Hepatocyte (in vitro differentiated cells): ENCODE results near the gene PLEK2. TPM values are rescaled to one million over a fixed set of nuclear protein-coding genes. Genes with fewer than 3 reads are reported as not detected.

ENCODE experiments used
- DNase-seq: peaks from one replicate; pipeline ENCODE4 v3.0.0-alpha.2; 2016; ENCODE audit warnings: low spot score
- H2AFZ ChIP-seq: fragments of 200-600 bp; sonication (generic); 2 replicates; pipeline ENCODE4 v1.6.0; 2016; ENCODE audit warnings: antibody characterized with exemption, mild to moderate bottlenecking
- H3K27ac ChIP-seq: fragments of 200-600 bp; sonication (generic); 2 replicates; pipeline ENCODE4 v1.5.1; 2016; ENCODE audit warnings: mild to moderate bottlenecking
- H3K27me3 ChIP-seq: fragments of 200-600 bp; sonication (generic); 2 replicates; pipeline ENCODE4 v1.6.1; 2016
- H3K36me3 ChIP-seq: fragments of 200-600 bp; sonication (generic); replicated peaks from 2 replicates; pipeline ENCODE4 v1.5.1; 2016; ENCODE audit warnings: low read depth; ENCODE audit not compliant: insufficient read depth
- H3K4me1 ChIP-seq: fragments of 200-600 bp; sonication (generic); 2 replicates; pipeline ENCODE4 v1.5.1; 2016; ENCODE audit warnings: mild to moderate bottlenecking, moderate library complexity; ENCODE audit not compliant: insufficient read depth
- H3K4me2 ChIP-seq: fragments of 200-600 bp; sonication (generic); 2 replicates; pipeline ENCODE4 v1.6.0; 2016
- H3K4me3 ChIP-seq: fragments of 200-600 bp; sonication (generic); 2 replicates; pipeline ENCODE4 v1.5.1; 2016; ENCODE audit warnings: mild to moderate bottlenecking
- H3K79me2 ChIP-seq: fragments of 200-600 bp; sonication (generic); 2 replicates; pipeline ENCODE4 v1.6.0; 2017; ENCODE audit warnings: mild to moderate bottlenecking
- H3K9me2 ChIP-seq: fragments of 200-600 bp; sonication (generic); replicated peaks from 2 replicates; pipeline ENCODE4 v1.6.0; 2017; ENCODE audit warnings: mild to moderate bottlenecking; ENCODE audit not compliant: insufficient read depth
- H3K9me3 ChIP-seq: fragments of 200-600 bp; sonication (generic); 2 replicates; pipeline ENCODE4 v1.5.1; 2016; ENCODE audit warnings: low read depth, mild to moderate bottlenecking
- H4K20me1 ChIP-seq: fragments of 200-600 bp; sonication (generic); 2 replicates; pipeline ENCODE4 v1.6.0; 2016; ENCODE audit warnings: mild to moderate bottlenecking; ENCODE audit not compliant: insufficient read depth, poor library complexity, severe bottlenecking
- CTCF ChIP-seq: fragments of 200-600 bp; sonication (generic); IDR thresholded peaks from 2 replicates; pipeline ENCODE4 v1.5.1; 2016; ENCODE audit warnings: antibody characterized with exemption, mild to moderate bottlenecking; ENCODE audit not compliant: poor library complexity
- EZH2 ChIP-seq: fragments of 200-600 bp; sonication (generic); IDR thresholded peaks from 2 replicates; pipeline ENCODE4 v1.6.1; 2016; ENCODE audit warnings: antibody characterized with exemption, mild to moderate bottlenecking, borderline replicate concordance
- EZH2phosphoT487 ChIP-seq: fragments of 200-600 bp; sonication (generic); IDR thresholded peaks from one replicate; pipeline ENCODE4 v1.6.1; 2018; ENCODE audit warnings: antibody characterized with exemption, mild to moderate bottlenecking, low read depth, moderate library complexity; ENCODE audit not compliant: unreplicated experiment, severe bottlenecking
- WGBS: methylation state at CpG from one replicate; pipeline ENCODE4 v1.1.6; 2016; ENCODE audit warnings: low lambda C conversion rate; ENCODE audit errors: missing lambda C conversion rate; 5-methylcytosine and 5-hydroxymethylcytosine counted together
- polyA plus RNA-seq: library from polyadenylated mRNA; unstranded; fragments of >200 nt; fragmentation: Nextera tagmentation; extraction: Ambion mirVana; gene quantifications from 2 replicates; pipeline ENCODE4 v1.2.1, GENCODE V29; 2016
- total RNA-seq: library from RNA; depleted of rRNA; stranded (reverse); fragments of >200 nt; gene quantifications from 2 replicates; pipeline ENCODE4 v1.2.3, GENCODE V29; 2014

Gene PLEK2
- total and polyA plus RNA-seq, 2 experiments from 2014 or later: 4.8 to 14.6 TPM

GRCh38 chr14:67442139-67442906 is 30.4 kb upstream of the PLEK2 start:
- WGBS: 76% methylated on average over 8 of the region's 8 CpGs
- H3K4me2 ChIP-seq: no peak overlapping the region
- H4K20me1 ChIP-seq: no peaks in the 10 kb centered on the region

GRCh38 chr14:67441672-67442071 is 29.7 kb upstream of the PLEK2 start:
- Histone ChIP-seq H3K4me2 (no peak overlapping the region), H3K36me3 (no peaks in the 10 kb centered on the region), H3K79me2 (no peaks in the 10 kb centered on the region), H2AFZ (no peak overlapping the region), H3K27ac (no peak overlapping the region), H3K9me3 (no peaks in the 10 kb centered on the region), H4K20me1 (no peaks in the 10 kb centered on the region), H3K27me3 (no peaks in the 10 kb centered on the region), H3K4me3 (no peak overlapping the region), H3K9me2 (no peaks in the 10 kb centered on the region), H3K4me1 (peaks cover 11% of the 10 kb centered on the region)
- DNase-seq: no peak
- WGBS: 98% methylated on average over 8 of the region's 8 CpGs
- TF ChIP-seq EZH2phosphoT487: no peak
- no peak for TF ChIP-seq EZH2
- TF ChIP-seq CTCF: no peak

More at GRCh38 chr14:67442139-67442906, 30.4 kb upstream of the PLEK2 start:
- H3K9me3 ChIP-seq: no peaks in the 10 kb centered on the region
- no peak overlapping the region for H3K4me3 ChIP-seq
- no peak overlapping the region for H2AFZ ChIP-seq
- no peak for DNase-seq
- H3K27ac ChIP-seq: no peak overlapping the region
- no peaks in the 10 kb centered on the region for H3K79me2 ChIP-seq
- H3K27me3 ChIP-seq: no peaks in the 10 kb centered on the region
- peaks cover 14% of the 10 kb centered on the region for H3K4me1 ChIP-seq
- H3K36me3 ChIP-seq: no peaks in the 10 kb centered on the region
- H3K9me2 ChIP-seq: no peaks in the 10 kb centered on the region
- TF ChIP-seq EZH2 (no peak), EZH2phosphoT487 (no peak), CTCF (no peak)

DNA sequence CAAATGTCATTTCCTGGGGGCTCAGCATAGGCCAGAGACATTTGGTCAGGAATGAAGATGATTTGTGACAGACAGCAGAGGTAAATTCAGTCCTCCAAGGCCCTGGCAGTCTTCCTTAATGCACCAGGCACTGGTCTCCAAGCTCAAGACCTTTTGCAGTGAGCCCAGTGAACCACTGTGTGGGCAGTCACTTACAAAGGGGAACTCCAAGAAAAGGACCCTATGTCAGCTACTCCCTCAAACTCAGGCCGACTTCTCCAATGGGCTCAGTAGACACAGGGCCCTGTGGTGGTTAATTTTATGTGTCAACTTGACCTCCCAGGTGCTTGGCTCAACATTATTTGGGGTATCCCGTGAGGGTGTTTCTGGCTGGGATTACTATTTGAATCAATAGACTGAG is 29.3 kb upstream of the PLEK2 start:
- no peak overlapping the region for H2AFZ ChIP-seq
- no peaks in the 10 kb centered on the region for H3K27me3 ChIP-seq
- H3K9me2 ChIP-seq: no peaks in the 10 kb centered on the region
- no peaks in the 10 kb centered on the region for H4K20me1 ChIP-seq
- no peaks in the 10 kb centered on the region for H3K9me3 ChIP-seq
- H3K4me2 ChIP-seq: no peak overlapping the region
- no peak for TF ChIP-seq CTCF
- no peak for TF ChIP-seq EZH2phosphoT487
- no peak for TF ChIP-seq EZH2
- H3K79me2 ChIP-seq: no peaks in the 10 kb centered on the region
- H3K4me1 ChIP-seq: peaks cover 6% of the 10 kb centered on the region
- H3K4me3 ChIP-seq: no peak overlapping the region
- H3K36me3 ChIP-seq: no peaks in the 10 kb centered on the region
- 92% methylated on average over 2 of the region's 2 CpGs for WGBS
- no peak for DNase-seq
- no peak overlapping the region for H3K27ac ChIP-seq

GRCh38 chr14:67440513-67440912 is 28.5 kb upstream of the PLEK2 start:
- 63% methylated on average over 4 of the region's 4 CpGs for WGBS
- no peaks in the 10 kb centered on the region for H3K79me2 ChIP-seq
- H3K4me3 ChIP-seq: no peak overlapping the region
- peaks cover 6% of the 10 kb centered on the region for H3K4me1 ChIP-seq
- H3K36me3 ChIP-seq: no peaks in the 10 kb centered on the region
- DNase-seq: peak; percentile 37
- peak overlapping the region; percentile 92 for H3K27ac ChIP-seq
- no peak overlapping the region for H2AFZ ChIP-seq
- peak overlapping the region; percentile 54 for H3K4me2 ChIP-seq
- H3K9me2 ChIP-seq: no peaks in the 10 kb centered on the region
- no peaks in the 10 kb centered on the region for H3K9me3 ChIP-seq
- H4K20me1 ChIP-seq: no peaks in the 10 kb centered on the region
- H3K27me3 ChIP-seq: no peaks in the 10 kb centered on the region
- TF ChIP-seq EZH2 (no peak), EZH2phosphoT487 (no peak), CTCF (no peak)
